Suppressor macrophage (primary cell): ENCODE results near the gene NHLRC3.
"Not testable (repeated sequence)": the region's sequence is repeated elsewhere in the genome, so short reads cannot be mapped to it uniquely, and the experiment has no call there.

Source experiments
- DNase-seq, 4 experiments: peaks; one replicate each; pipeline ENCODE4 v3.0.0-alpha.2; 2020 to 2022
- total RNA-seq, 17 experiments: gene quantifications; one replicate each; lab custom pipeline; 2026; ENCODE audit warnings: mixed read lengths in 6 of 17, inconsistent platforms in 3 of 17; lab: John Stamatoyannopoulos, UW

The NHLRC3 gene, protein sequence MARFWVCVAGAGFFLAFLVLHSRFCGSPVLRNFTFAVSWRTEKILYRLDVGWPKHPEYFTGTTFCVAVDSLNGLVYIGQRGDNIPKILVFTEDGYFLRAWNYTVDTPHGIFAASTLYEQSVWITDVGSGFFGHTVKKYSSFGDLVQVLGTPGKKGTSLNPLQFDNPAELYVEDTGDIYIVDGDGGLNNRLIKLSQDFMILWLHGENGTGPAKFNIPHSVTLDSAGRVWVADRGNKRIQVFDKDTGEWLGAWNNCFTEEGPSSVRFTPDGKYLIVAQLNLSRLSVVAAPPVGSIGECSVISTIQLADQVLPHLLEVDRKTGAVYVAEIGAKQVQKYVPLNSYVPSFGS
- total RNA-seq, result 67.4 to 176 (median 102) reads per million in 17 experiments

DNA sequence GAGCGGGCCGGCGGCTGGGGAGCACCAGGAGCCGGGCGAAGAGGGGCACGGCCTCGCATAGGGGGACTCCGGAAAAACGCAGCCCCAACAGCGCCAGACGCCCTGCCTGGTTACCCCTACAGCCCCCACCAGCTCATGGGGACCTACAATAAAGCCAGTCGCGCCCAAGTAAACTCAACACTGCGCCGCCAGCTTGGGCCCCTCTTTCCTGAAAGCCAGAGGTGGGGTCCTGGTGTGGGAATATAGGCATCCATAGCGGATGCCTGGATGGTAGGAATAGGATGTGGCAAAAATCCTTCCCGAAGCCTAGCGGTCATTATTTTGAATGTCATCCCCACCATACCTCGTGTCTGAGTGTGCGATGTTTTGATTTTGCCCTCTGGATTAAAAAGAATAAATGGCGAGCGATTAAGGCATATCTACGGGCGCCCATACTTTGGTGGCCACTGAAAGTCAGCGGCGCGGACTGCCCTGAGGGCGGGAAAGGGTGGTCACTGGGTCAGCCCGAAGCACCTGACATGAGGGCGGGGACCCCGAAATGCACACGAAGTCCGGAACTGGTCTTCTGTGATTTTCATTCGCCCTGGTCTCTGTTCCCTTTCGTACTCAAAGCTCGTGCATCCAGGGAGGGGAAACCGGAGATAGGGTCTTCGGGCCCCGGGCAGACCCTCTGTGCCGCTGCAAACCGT, at the start of gene NHLRC3, which contains the start of gene PROSER1:
NHLRC3 (plus strand) TSS at position 577 of the 689 bp plus-strand sequence. CDS start 184 bp downstream, outside the sequence.
PROSER1 (minus strand) TSS at position 210 of the 689 bp plus-strand sequence. CDS start 847 bp downstream, outside the sequence.
- peak; percentile 93 to 96 (median 96) for DNase-seq

DNA sequence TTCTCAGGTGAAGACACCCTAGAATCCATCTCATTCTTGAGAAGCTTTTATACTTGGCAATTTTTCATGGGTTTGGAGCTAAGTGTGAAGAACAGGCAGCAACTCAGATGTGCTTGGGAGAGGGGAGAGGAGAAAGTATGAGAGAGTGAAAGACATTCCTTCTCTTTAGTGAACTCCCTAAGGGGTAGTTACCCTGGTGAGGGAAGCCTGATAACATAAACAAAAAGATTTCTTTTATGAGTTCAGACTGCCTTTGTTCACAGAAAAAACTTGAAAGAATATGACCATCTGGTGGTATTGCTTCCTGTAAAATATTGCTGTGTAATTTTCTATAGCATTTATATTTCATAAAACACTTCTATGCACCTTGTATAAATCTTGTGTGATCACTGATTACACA, 47.6 kb upstream of the NHLRC3 start, which contains the start of gene STOML3:
STOML3 (minus strand) TSS at position 139 of the 400 bp plus-strand sequence; CDS start at position 29, 110 bp downstream.
- DNase-seq, result no peak

DNA sequence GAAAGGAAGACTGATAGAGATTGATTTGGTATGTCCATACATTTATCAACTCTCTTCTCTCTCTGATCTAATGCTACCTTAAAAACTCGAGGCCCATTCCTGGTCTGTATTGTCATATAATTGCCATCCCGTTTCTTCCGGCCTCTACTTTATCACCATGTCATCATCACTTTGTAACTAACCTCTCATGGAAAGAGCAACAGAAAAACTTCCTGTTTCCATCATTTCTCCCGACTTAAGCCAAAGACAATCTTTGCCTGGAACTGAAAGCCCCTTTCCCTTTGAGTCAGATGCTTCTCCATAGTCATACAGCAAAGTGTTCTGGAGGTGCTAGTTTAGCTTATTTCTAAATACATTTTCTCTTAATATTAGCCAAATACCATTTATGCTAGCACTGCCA, 44.9 kb upstream of the NHLRC3 start:
- DNase-seq, result no peak

DNA sequence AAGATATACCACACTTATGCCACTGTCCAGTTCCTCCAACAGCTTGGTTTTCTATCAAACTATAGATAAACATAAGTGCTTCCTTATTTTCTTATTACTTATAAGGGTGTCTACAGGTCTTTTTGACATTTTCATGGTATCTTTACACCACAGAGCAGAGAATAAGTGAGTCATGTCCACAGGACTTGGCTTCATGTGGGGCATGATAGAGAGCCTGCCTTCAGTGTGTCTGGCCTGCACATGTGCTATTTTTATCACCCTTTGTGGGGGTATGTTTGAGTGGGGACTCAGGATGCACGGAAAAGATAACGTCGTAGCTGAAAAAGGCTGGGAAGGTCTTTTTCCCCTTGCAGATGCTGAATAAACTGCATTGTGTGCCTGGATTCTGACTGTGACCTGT, 39.5 kb upstream of the NHLRC3 start:
- DNase-seq, result no peak

DNA sequence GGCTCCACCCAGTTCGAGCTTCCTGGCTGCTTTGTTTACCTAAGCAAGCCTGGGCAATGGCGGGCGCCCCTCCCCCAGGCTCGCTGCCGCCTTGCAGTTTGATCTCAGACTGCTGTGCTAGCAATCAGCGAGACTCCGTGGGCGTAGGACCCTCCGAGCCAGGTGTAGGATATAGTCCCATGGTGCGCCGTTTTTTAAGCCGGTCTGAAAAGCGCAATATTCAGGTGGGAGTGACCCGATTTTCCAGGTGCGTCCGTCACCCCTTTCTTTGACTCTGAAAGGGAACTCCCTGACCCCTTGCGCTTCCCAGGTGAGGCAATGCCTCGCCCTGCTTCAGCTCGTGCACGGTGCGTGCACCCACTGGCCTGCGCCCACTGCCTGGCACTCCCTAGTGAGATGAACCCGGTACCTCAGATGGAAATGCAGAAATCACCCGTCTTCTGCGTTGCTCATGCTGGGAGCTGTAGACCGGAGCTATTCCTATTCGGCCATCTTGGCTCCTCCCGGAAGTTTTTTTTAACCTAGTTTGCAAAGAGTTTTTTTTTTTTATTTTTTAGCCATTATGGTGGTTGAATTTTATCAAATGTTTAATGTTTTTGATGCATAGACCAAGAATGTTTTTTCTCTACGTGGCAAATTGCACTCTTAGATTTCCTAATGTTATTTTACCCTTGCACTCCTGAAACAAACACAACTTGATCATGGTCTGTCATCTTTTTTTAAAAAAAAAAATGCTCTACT, 31.7 kb upstream of the NHLRC3 start:
- DNase-seq, result not testable (repeated sequence)

GRCh38 chr13:39012608-39013007, 25.6 kb upstream of the NHLRC3 start:
- no peak for DNase-seq

- no peak for DNase-seq
These were observed 24.8 kb upstream of the NHLRC3 start for GRCh38 chr13:39013462-39013861.

DNA sequence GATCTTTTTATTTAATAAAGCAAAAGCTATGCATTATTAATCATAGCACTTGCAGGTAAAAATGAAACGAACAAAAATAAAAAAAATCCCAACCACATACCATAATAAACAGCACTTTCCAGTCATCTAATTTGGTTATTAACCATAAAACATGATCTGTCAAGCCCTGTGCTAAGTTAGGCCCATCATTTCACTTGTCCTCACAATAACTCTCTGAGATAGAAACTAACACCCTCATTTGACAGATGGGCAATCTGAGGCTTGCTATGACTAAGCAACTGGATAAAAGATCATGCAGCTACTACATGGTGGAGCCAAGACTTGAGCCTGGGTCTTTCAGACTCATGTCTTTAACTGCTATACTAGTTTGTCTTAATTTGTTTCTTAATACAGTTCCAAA, 22.2 kb upstream of the NHLRC3 start:
- DNase-seq, result no peak

- peak in 1 of 4 experiments; percentile 12 for DNase-seq
These were observed 21.5 kb upstream of the NHLRC3 start for GRCh38 chr13:39016787-39017186.

DNA sequence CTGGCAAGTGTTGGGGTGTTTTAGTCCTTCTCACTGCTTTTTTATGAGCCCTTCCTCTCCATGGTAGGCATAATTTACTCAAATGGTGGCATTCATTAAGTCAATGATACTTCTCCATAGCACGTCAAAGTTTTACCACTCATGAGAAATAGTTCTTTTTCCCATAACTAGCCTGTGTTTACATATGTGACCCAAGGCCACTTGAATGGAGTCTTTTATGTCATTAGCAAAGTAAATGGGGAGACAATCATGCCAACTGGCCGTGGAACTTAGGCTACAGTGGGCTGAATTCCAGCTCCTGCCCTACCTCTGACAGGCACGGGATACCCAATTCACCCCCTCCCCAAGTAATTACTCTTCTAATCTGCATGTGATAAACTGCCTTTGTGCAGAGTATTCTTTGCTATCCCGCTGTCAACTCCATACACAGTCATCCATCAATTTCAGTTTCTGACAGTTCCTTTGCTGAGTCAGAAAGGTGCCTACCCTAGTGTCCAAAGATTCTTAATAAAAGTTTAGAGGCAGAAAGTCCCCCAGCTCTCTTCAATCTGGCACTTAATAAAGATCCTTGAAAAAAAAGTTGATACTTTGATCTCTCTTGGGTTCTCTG, 17.3 kb upstream of the NHLRC3 start:
- DNase-seq, result no peak

- no peak for DNase-seq
These were observed 14.9 kb upstream of the NHLRC3 start for GRCh38 chr13:39023316-39023715.

- DNase-seq, result no peak
These were observed 14.5 kb upstream of the NHLRC3 start for GRCh38 chr13:39023761-39024160.

DNA sequence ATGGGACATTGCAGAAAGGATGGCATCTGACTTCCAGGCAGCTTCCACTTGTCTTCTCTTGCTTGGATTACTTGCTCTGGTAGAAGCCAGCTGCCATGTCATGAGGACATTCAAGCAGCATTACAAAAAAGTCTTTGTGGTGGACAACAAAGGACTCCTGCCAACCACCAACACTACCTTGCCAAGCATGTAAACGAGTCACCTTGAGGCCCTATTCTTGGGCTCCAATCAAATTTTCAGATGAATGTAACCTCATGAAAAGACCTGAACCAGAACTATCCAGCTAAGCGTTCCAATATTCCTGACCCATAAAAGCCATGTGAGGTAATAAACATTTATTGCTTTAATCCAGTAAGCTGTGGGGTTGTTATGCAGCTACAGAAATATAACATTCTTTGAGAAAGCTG, 12.8 kb upstream of the NHLRC3 start:
- DNase-seq, result no peak

- no peak for DNase-seq
These were observed 6.1 kb upstream of the NHLRC3 start for GRCh38 chr13:39032150-39032549.

DNA sequence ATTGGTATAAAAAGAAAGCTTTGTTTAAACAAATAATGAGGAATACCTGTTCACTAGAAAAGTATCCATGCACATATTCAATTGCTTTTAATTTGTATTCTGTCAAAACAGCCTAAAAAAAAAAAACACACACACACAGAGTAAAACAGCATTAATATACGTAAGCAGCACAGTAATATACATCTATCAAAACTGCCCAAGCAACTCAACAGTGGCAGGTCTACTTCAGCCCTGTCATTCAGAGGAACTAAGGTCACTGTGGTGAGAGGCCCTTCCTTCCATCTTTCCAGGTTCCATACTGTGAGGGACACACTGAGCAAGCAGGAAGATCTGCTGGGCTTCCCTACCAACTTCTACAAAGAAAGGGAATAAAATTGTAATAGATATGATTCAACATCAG, 4.2 kb upstream of the NHLRC3 start:
- no peak for DNase-seq

GRCh38 chr13:39035204-39035603, 3.1 kb upstream of the NHLRC3 start:
- no peak for DNase-seq

- no peak for DNase-seq
These were observed 2.5 kb upstream of the NHLRC3 start for GRCh38 chr13:39035799-39036198.

- peak in 1 of 4 experiments; percentile 11 for DNase-seq
These were observed 2.0 kb upstream of the NHLRC3 start for GRCh38 chr13:39036212-39036611.

DNA sequence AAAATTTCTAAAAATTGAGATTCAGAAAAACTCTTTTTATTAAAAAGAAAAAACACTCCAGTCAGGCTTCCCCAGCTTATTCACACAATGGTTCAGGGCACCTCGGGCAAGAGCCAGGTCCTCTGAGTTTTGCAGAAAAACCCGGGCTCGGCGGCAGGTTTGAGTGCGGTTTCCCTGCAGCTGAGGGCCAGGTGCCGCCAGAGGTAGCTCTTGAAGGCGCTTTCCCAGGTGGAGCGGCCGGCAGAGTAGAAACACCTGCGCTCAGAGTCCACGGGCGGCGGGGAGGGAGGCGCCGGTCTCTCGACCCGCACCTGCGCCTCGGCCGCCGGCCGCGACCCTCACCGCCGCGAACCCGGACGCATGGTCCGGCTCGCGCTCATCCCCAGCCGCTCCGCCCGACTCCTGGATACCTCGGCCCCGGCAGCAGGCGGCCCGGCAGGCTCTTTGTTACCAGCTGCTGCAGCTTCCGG, 811 bp upstream of the NHLRC3 start:
- DNase-seq, result peak in 1 of 4 experiments; percentile 7

- peak; percentile 23 to 60 (median 46) for DNase-seq
These were observed 344 bp downstream of the NHLRC3 start for GRCh38 chr13:39038569-39039030.

GRCh38 chr13:39039041-39039440, 785 bp downstream of the NHLRC3 start:
- DNase-seq, result peak; percentile 39 to 70 (median 62)

DNA sequence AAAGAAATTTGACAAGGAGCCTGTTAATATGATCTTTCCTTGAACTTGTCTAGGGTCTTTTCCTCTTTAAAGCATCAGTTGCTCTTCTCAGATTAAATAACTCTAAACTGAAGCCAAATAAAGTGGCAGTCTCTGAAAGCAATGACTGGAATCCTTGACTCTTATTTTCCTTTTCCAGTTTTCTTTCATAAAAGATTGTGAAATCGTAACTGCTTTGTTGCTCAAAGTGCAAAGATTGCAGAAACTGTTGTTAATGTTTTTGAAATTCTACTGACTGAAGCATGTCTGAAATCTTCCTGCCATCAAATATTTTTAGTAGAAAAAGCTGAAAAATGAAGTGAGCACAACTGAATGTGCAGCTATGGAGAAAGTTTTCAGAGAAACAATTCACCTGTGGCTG, 1.9 kb downstream of the NHLRC3 start:
- peak in 3 of 4 experiments; percentile 5 to 62 (median 51) for DNase-seq
